ENCODE measurements around the gene TGM1. TPM values are rescaled to one million over a fixed set of nuclear protein-coding genes. Genes with fewer than 3 reads are reported as not detected.

TGM1 gene
- total and polyA plus RNA-seq, 10 of the 15 experiments (the other 5 are each of a cell fraction or from before 2014, with no cell fraction given): 0.05 to 5.9 (median 1.8) TPM

DNA sequence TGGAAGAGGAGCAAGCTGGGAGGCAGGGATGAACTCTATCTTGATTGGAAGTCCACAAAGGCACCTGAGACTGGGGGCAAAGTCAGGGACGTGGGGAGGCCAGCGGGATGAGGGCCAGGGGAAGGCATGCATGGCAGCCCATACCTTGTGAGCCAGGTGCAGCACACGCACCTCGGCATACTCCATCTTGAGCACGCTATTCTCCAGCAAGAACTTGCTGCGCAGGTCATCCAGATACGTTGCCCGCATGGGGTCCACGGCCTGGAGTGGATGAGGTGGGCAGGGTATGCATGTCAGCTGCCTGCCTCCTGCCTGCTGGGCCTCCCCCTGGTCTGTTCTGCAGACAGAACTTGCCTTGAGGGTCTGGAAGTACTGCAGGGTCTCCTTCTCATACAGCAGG is 4.5 kb upstream of the TGM1 start:
- Histone ChIP-seq H3K27ac (ENCODE audit: control insufficient read depth, insufficient read depth) (no peak overlapping the region), H3K9me3 (replicated peaks; ENCODE audit: control insufficient read depth, insufficient read depth, low read length) (no peaks in the 10 kb centered on the region), H3K9ac (ENCODE audit: control insufficient read depth, insufficient read depth, low read length) (no peak overlapping the region), H3K27me3 (replicated peaks in 1 of 2; ENCODE audit: control insufficient read depth in 2 of 2, insufficient read depth in 2 of 2, low read length in 1 of 2) (no peaks in the 10 kb centered on the region), H3K36me3 (ENCODE audit: control insufficient read depth in 2 of 2, insufficient read depth in 2 of 2, low read length in 1 of 2) (peaks cover 3 to 18% of the 10 kb centered on the region in 2 experiments; a peak in 3 of 4 replicates), H2AFZ (ENCODE audit: control insufficient read depth, low read depth, low read length) (no peak overlapping the region), H3K4me3 (no peak overlapping the region), H3K4me2 (ENCODE audit: control insufficient read depth, insufficient read depth) (no peak overlapping the region), H3K4me1 (ENCODE audit: control insufficient read depth, insufficient read depth, low read length) (peaks cover 3% of the 10 kb centered on the region), H3K79me2 (ENCODE audit: control insufficient read depth, insufficient read depth, low read length) (peaks cover 10% of the 10 kb centered on the region), H4K20me1 (ENCODE audit: control insufficient read depth, insufficient read depth) (no peaks in the 10 kb centered on the region)
- TF ChIP-seq SUPT20H (IDR thresholded peaks at IDR 0.05; ENCODE audit: borderline replicate concordance, control insufficient read depth, low read depth, low read length) (no peak), POLR2A (IDR thresholded peaks at IDR 0.05; ENCODE audit: low read depth, low read length) (0 out of 2 replicates have a peak, but pooled peaks have one; percentile 26)
- DNase-seq (ENCODE audit: low read depth, low spot score): no peak
- POLR2A ChIA-PET: interaction anchor here (10.9 kb wide), 1 partner anchor 22 kb away, joined by 171 read pairs; the partner anchor contains the start of gene TINF2
- WGBS (ENCODE audit: insufficient coverage, insufficient replicate concordance, low lambda C conversion rate, missing lambda C conversion rate): 97% methylated on average over 9 of the region's 9 CpGs
- no TSS peak for BruUV-seq (replicated peaks)
- no peak for ATAC-seq
- intact Hi-C loops (cut with micrococcal nuclease; ENCODE audit: unreplicated experiment): no loop called here
- in situ Hi-C loops (cut with MboI): no loop called here
- CTCF ChIA-PET: interaction anchor here (1.1 kb wide), 1 partner anchor 30 kb away, joined by 3 read pairs; no protein-coding TSS in a partner anchor
- RAD21 ChIA-PET (ENCODE audit: unreplicated experiment): no interaction called here
- FAIRE-seq: no peak
- SMC1A ChIA-PET (ENCODE audit: uncharacterized antibody, unreplicated experiment): interaction anchor here (0.9 to 1.1 kb wide), 2 partner anchors 16 to 23 kb away, joined by 3 read pairs; no protein-coding TSS in a partner anchor

DNA sequence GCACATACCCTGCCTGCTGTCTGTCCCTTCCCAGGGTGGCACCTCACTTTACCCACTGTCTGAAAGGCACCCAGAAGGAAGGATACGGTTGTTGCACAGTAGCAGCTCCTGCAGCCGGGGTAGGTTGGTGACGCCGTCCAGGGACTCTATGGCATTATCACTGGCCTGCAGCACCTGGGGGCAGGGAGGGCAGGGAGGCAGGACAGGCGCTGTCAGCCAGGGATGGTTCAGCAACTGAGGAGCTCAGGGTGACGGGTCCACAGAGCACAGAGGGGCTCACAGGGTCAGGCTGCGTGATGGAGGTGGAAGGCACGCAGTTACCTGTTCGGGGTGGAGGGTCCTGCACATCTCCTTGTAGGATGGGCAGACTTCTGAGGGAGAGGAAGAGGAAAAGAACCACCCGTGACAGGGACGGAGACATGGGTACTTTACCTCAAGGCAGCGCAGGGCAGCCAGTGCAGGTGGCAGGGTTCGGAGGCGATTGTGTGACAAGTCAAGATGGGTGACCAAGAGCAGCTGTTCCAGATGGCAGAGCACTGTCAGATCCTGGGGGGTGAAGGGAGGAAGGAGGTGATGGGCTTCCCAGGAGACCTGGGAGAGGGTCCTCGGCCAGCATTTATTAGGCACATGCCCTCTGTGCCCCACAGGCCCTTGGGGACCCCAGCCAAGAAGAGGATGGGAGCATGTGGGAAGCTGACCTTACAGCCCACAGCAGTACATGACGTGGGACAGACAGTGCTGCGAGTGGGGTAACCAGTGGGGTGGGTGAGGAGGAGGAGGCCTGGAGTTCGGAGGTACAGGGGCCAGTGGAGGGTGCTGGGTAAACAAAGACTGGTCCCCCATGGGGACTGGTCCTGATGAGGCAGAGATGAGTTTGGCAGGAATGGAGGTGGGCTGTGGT is 3.6 kb upstream of the TGM1 start:
- Histone ChIP-seq H3K79me2 (ENCODE audit: control insufficient read depth, insufficient read depth, low read length) (peaks cover 9% of the 10 kb centered on the region), H3K36me3 (ENCODE audit: control insufficient read depth in 2 of 2, insufficient read depth in 2 of 2, low read length in 1 of 2) (peaks cover 3 to 18% of the 10 kb centered on the region in 2 experiments; a peak in 3 of 4 replicates), H3K9ac (ENCODE audit: control insufficient read depth, insufficient read depth, low read length) (no peak overlapping the region), H3K4me1 (ENCODE audit: control insufficient read depth, insufficient read depth, low read length) (peaks cover 3% of the 10 kb centered on the region; the same call in 1 of the 2 replicates), H3K27ac (ENCODE audit: control insufficient read depth, insufficient read depth) (no peak overlapping the region), H3K4me2 (ENCODE audit: control insufficient read depth, insufficient read depth) (no peak overlapping the region), H2AFZ (ENCODE audit: control insufficient read depth, low read depth, low read length) (no peak overlapping the region), H3K4me3 (no peak overlapping the region), H4K20me1 (ENCODE audit: control insufficient read depth, insufficient read depth) (no peaks in the 10 kb centered on the region), H3K27me3 (replicated peaks in 1 of 2; ENCODE audit: control insufficient read depth in 2 of 2, insufficient read depth in 2 of 2, low read length in 1 of 2) (no peaks in the 10 kb centered on the region), H3K9me3 (replicated peaks; ENCODE audit: control insufficient read depth, insufficient read depth, low read length) (no peaks in the 10 kb centered on the region)
- SMC1A ChIA-PET (ENCODE audit: uncharacterized antibody, unreplicated experiment): interaction anchor here (2.8 kb wide), 1 partner anchor 20 kb away, joined by 14 read pairs; no protein-coding TSS in a partner anchor
- DNase-seq (ENCODE audit: low read depth, low spot score) (no peak), ATAC-seq (no peak), FAIRE-seq (no peak)
- POLR2A ChIA-PET: interaction anchor here (10.9 kb wide), 1 partner anchor 22 kb away, joined by 171 read pairs; the partner anchor contains the start of gene TINF2
- intact Hi-C loops (cut with micrococcal nuclease; ENCODE audit: unreplicated experiment): no loop called here
- in situ Hi-C loops (cut with MboI): no loop called here
- CTCF ChIA-PET: no interaction called here
- no peak for TF ChIP-seq POLR2A (IDR thresholded peaks at IDR 0.05; ENCODE audit: low read depth, low read length)
- TF ChIP-seq ESRRA (IDR thresholded peaks at IDR 0.05; ENCODE audit: low read length): no peak
- no peak for TF ChIP-seq POLR2AphosphoS2 (IDR thresholded peaks at IDR 0.05; ENCODE audit: low read depth, low read length)
- no TSS peak for BruUV-seq (replicated peaks)
- RAD21 ChIA-PET (ENCODE audit: unreplicated experiment): interaction anchor here (2.0 kb wide), 1 partner anchor 24 kb away, joined by 8 read pairs; the partner anchor contains the start of gene TINF2
- 87% methylated on average over 18 of the region's 18 CpGs for WGBS (ENCODE audit: insufficient coverage, insufficient replicate concordance, low lambda C conversion rate, missing lambda C conversion rate)
